ENCODE data around the gene MYO6.

The MYO6 gene

GRCh38 chr6:75940564-75940963 is 191.5 kb downstream of the MYO6 start:
- TF ChIP-seq EZH2phosphoT487 (IDR thresholded peaks at IDR 0.05; ENCODE audit: borderline replicate concordance), result no peak
- no peak for TF ChIP-seq CTCF (conservative IDR thresholded peaks at IDR 0.05; ENCODE audit: low read length)
- H3K27me3 ChIP-seq (ENCODE audit: insufficient read depth, low read length, poor library complexity, severe bottlenecking), result no peaks in the 10 kb centered on the region
- no peaks in the 10 kb centered on the region for H3K36me3 ChIP-seq (ENCODE audit: insufficient read depth, low read length)
- no peak overlapping the region for H3K9ac ChIP-seq (ENCODE audit: low read depth, low read length, poor library complexity, severe bottlenecking)
- no peaks in the 10 kb centered on the region for H3F3A ChIP-seq (ENCODE audit: low read depth)
- no peak overlapping the region for H3K4me3 ChIP-seq (ENCODE audit: low read length, poor library complexity, severe bottlenecking)
- no peaks in the 10 kb centered on the region for H3K79me2 ChIP-seq (ENCODE audit: insufficient read depth, low read length)
- no peaks in the 10 kb centered on the region for H4K20me1 ChIP-seq (ENCODE audit: insufficient read depth, low read length, poor library complexity, severe bottlenecking)
- H3K4me1 ChIP-seq (ENCODE audit: insufficient read depth, low read length, poor library complexity, severe bottlenecking), result no peaks in the 10 kb centered on the region
- no peaks in the 10 kb centered on the region; the same call in 1 of the 2 replicates for H3K9me3 ChIP-seq (ENCODE audit: insufficient read depth, low read depth, low read length)
- no peaks in the 10 kb centered on the region for H3K9me2 ChIP-seq (replicated peaks; ENCODE audit: low read depth, low read length)
- no peak overlapping the region for H2AFZ ChIP-seq (ENCODE audit: low read length)
- no peak overlapping the region for H3K4me2 ChIP-seq (ENCODE audit: low read depth, low read length, poor library complexity, severe bottlenecking)

- no peak overlapping the region for H2AFZ ChIP-seq (ENCODE audit: low read length)
- no peaks in the 10 kb centered on the region; the same call in 1 of the 2 replicates for H3K9me3 ChIP-seq (ENCODE audit: insufficient read depth, low read depth, low read length)
- H4K20me1 ChIP-seq (ENCODE audit: insufficient read depth, low read length, poor library complexity, severe bottlenecking), result no peaks in the 10 kb centered on the region
- no peaks in the 10 kb centered on the region for H3K79me2 ChIP-seq (ENCODE audit: insufficient read depth, low read length)
- no peaks in the 10 kb centered on the region for H3K36me3 ChIP-seq (ENCODE audit: insufficient read depth, low read length)
- no peak overlapping the region for H3K4me2 ChIP-seq (ENCODE audit: low read depth, low read length, poor library complexity, severe bottlenecking)
- H3F3A ChIP-seq (ENCODE audit: low read depth), result no peaks in the 10 kb centered on the region
- no peaks in the 10 kb centered on the region for H3K27me3 ChIP-seq (ENCODE audit: insufficient read depth, low read length, poor library complexity, severe bottlenecking)
- no peaks in the 10 kb centered on the region for H3K9me2 ChIP-seq (replicated peaks; ENCODE audit: low read depth, low read length)
- H3K4me3 ChIP-seq (ENCODE audit: low read length, poor library complexity, severe bottlenecking), result no peak overlapping the region
- TF ChIP-seq EZH2phosphoT487 (IDR thresholded peaks at IDR 0.05; ENCODE audit: borderline replicate concordance) (no peak), CTCF (conservative IDR thresholded peaks at IDR 0.05; ENCODE audit: low read length) (no peak)
- H3K9ac ChIP-seq (ENCODE audit: low read depth, low read length, poor library complexity, severe bottlenecking), result no peak overlapping the region
- no peaks in the 10 kb centered on the region for H3K4me1 ChIP-seq (ENCODE audit: insufficient read depth, low read length, poor library complexity, severe bottlenecking)
These were observed 192.5 kb downstream of the MYO6 start for GRCh38 chr6:75941509-75941908.

DNA sequence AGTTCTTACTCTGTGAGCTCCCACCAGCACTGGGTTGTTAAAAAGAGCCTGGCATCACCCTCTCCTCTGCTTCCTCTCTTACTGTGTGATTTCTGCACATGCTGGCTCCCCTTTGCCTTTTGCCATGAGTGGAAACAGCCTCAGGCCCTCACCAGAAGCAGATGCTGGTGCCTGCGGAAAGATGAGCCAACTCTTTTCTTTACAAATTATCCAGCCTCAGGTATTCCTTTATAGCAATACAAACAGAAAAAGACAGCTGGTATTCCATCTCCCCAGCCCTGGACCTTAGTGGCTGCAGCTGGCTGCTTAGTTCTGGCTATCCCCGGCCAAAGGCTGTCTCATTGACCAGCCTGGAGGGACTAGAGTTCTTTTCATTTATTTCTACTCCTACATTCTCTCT is 194.3 kb downstream of the MYO6 start:
- Histone ChIP-seq H3K9ac (ENCODE audit: low read depth, low read length, poor library complexity, severe bottlenecking) (no peak overlapping the region), H3K4me2 (ENCODE audit: low read depth, low read length, poor library complexity, severe bottlenecking) (no peak overlapping the region), H3K9me3 (ENCODE audit: insufficient read depth, low read depth, low read length) (no peaks in the 10 kb centered on the region; the same call in 1 of the 2 replicates)

More for the DNA sequence above, 194.3 kb downstream of the MYO6 start:
- no peaks in the 10 kb centered on the region for H3K4me1 ChIP-seq (ENCODE audit: insufficient read depth, low read length, poor library complexity, severe bottlenecking)
- no peaks in the 10 kb centered on the region for H3F3A ChIP-seq (ENCODE audit: low read depth)
- no peaks in the 10 kb centered on the region for H4K20me1 ChIP-seq (ENCODE audit: insufficient read depth, low read length, poor library complexity, severe bottlenecking)
- H3K36me3 ChIP-seq (ENCODE audit: insufficient read depth, low read length), result no peaks in the 10 kb centered on the region
- no peak overlapping the region for H3K4me3 ChIP-seq (ENCODE audit: low read length, poor library complexity, severe bottlenecking)
- no peak for TF ChIP-seq EZH2phosphoT487 (IDR thresholded peaks at IDR 0.05; ENCODE audit: borderline replicate concordance)
- TF ChIP-seq CTCF (conservative IDR thresholded peaks at IDR 0.05; ENCODE audit: low read length), result no peak
- no peak overlapping the region for H2AFZ ChIP-seq (ENCODE audit: low read length)
- no peaks in the 10 kb centered on the region for H3K27me3 ChIP-seq (ENCODE audit: insufficient read depth, low read length, poor library complexity, severe bottlenecking)
- no peaks in the 10 kb centered on the region for H3K79me2 ChIP-seq (ENCODE audit: insufficient read depth, low read length)
- H3K9me2 ChIP-seq (replicated peaks; ENCODE audit: low read depth, low read length), result no peaks in the 10 kb centered on the region

Data from Loucy (cell line).